Activated CD4-positive, alpha-beta T cell treated with anti-CD3 and anti-CD28 coated beads for 4 hours (primary cell): ENCODE measurements around the gene DAP.

Experiments
- DNase-seq, 2 donors: peaks; one replicate each; pipeline ENCODE4 v3.0.0-alpha.2; 2020

Gene DAP

GRCh38 chr5:10760096-10760920 lies 726 bp downstream of the DAP start:
- no peak for DNase-seq

GRCh38 chr5:10759111-10759510 lies 1.9 kb downstream of the DAP start:
- DNase-seq, result no peak

GRCh38 chr5:10757922-10758555 lies 3.0 kb downstream of the DAP start:
- DNase-seq, result no peak

- no peak for DNase-seq
Observed at GRCh38 chr5:10757043-10757442, 4.0 kb downstream of the DAP start.

GRCh38 chr5:10756549-10756948 lies 4.5 kb downstream of the DAP start:
- no peak for DNase-seq

- no peak for DNase-seq
Observed at GRCh38 chr5:10753178-10753577, 7.9 kb downstream of the DAP start.

GRCh38 chr5:10752451-10752850 lies 8.6 kb downstream of the DAP start:
- DNase-seq, result no peak

GRCh38 chr5:10750909-10751308 lies 10.1 kb downstream of the DAP start:
- DNase-seq, result no peak

GRCh38 chr5:10747678-10748622 lies 13.1 kb downstream of the DAP start:
- no peak for DNase-seq

- DNase-seq, result no peak
Observed at GRCh38 chr5:10746711-10747110, 14.3 kb downstream of the DAP start.

- no peak for DNase-seq
Observed at GRCh38 chr5:10745133-10745532, 15.9 kb downstream of the DAP start.

GRCh38 chr5:10744681-10745080 lies 16.4 kb downstream of the DAP start:
- DNase-seq, result no peak

- no peak for DNase-seq
Observed at GRCh38 chr5:10743951-10744350, 17.1 kb downstream of the DAP start.

- no peak for DNase-seq
Observed at GRCh38 chr5:10743526-10743925, 17.5 kb downstream of the DAP start.

- DNase-seq, result no peak
Observed at GRCh38 chr5:10741661-10742060, 19.4 kb downstream of the DAP start.

- no peak for DNase-seq
Observed at GRCh38 chr5:10740384-10740783, 20.6 kb downstream of the DAP start.

GRCh38 chr5:10737880-10738279 lies 23.2 kb downstream of the DAP start:
- DNase-seq, result no peak

GRCh38 chr5:10736808-10737207 lies 24.2 kb downstream of the DAP start:
- no peak for DNase-seq

GRCh38 chr5:10736354-10736753 lies 24.7 kb downstream of the DAP start:
- no peak for DNase-seq

GRCh38 chr5:10735569-10736276 lies 25.3 kb downstream of the DAP start:
- DNase-seq, result no peak

- no peak for DNase-seq
Observed at GRCh38 chr5:10734832-10735523, 26.1 kb downstream of the DAP start.

GRCh38 chr5:10734037-10734709 lies 26.9 kb downstream of the DAP start:
- no peak for DNase-seq
